Inflammatory macrophage treated with lipopolysaccharide for 1 hour (primary cell): Measurements from ENCODE around the gene ACSM2B.
"Not testable (repeated sequence)": the region's sequence is repeated elsewhere in the genome, so short reads cannot be mapped to it uniquely, and the experiment has no call there.

Experiments used
- DNase-seq, 2 donors: peaks; one replicate each; pipeline ENCODE4 v3.0.0-alpha.2; 2020 to 2022

Gene ACSM2B

DNA sequence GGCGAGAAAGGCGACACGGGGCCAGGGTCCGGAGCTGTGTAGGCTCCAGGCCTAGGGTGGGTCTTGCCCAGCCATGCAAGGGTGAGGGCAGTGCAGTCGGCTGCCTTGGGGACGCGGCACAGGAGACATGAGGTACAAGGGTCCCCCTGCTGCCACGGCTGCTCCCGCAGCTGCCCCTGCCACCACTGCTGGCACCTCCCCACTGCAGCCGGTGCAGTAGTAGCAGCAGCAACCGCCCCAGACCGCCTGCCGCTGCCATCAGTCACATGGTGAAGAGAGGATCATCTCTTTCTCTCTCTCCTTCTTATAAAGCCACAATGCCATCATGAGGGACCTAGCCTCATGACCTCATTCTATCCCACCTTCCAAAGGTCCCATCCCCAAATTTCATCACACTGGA, 44.4 kb downstream of the ACSM2B start:
- DNase-seq, result not testable (repeated sequence)

DNA sequence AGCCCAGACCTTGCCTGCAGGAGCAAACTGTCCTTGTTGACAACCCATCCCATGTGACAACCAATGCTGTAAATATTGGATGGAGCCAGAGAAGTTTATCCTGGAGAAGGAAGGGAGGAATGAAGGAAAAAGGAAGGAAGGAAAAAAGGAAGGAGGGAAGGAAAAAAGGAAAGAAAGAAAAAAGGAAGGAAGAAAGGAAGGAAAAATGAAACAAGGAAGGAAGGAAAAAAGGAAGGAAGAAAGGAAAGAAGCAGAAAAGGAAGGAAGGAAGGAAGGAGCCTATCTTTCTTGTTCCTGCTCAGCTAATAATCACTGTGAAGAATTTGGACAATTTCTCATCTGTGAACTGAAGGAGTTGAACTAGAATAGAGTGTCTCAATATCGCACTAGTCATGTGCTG, 56.1 kb downstream of the ACSM2B start:
- DNase-seq, result no peak

DNA sequence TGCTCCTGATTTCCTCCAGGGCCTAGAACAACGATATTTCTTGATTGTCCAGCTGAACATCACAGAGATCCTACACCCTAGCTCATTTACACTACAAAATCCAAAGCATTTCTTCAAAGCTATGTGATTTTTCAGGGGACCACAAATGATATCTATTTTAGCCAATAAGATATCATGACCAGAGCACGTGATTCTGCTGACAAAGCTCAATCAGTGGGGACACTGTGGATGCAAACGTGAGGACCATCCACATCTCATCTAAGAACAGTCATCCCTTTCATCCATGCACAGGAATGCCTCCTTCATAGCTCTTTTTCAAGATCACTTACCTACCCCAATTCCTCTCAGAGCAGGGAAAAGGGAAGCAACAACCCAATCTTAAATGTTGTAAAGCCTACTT, 56.9 kb downstream of the ACSM2B start:
- DNase-seq, result no peak

DNA sequence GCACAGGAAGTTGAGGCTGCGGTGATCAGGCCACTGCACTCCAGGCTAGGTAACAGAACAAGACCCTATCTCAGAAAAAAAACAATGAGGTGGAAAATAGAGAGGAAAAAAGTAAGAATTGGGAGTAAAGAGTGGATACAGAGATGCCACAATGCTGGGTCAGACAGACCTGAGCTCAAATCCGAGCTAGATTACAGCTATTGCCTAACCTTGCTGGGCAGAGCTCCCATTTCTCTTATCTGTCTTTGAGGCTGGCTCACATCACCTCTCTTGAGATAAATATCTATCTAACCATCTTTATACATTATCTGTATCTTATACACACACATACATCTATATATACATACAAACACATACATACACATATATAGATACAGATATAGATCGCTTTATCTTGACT, 59.0 kb downstream of the ACSM2B start:
- DNase-seq, result no peak

- DNase-seq, result no peak
Observed at GRCh38 chr16:20515688-20516090, 60.5 kb downstream of the ACSM2B start.

GRCh38 chr16:20510323-20510722, 65.8 kb downstream of the ACSM2B start:
- DNase-seq, result no peak

GRCh38 chr16:20507280-20507679, 68.9 kb downstream of the ACSM2B start:
- DNase-seq, result no peak

GRCh38 chr16:20504418-20504817, 71.7 kb downstream of the ACSM2B start:
- DNase-seq, result no peak

DNA sequence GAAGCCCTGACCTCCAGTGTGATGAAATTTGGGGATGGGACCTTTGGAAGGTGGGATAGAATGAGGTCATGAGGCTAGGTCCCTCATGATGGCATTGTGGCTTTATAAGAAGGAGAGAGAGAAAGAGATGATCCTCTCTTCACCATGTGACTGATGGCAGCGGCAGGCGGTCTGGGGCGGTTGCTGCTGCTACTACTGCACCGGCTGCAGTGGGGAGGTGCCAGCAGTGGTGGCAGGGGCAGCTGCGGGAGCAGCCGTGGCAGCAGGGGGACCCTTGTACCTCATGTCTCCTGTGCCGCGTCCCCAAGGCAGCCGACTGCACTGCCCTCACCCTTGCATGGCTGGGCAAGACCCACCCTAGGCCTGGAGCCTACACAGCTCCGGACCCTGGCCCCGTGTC, 84.7 kb downstream of the ACSM2B start:
- DNase-seq, result not testable (repeated sequence)

DNA sequence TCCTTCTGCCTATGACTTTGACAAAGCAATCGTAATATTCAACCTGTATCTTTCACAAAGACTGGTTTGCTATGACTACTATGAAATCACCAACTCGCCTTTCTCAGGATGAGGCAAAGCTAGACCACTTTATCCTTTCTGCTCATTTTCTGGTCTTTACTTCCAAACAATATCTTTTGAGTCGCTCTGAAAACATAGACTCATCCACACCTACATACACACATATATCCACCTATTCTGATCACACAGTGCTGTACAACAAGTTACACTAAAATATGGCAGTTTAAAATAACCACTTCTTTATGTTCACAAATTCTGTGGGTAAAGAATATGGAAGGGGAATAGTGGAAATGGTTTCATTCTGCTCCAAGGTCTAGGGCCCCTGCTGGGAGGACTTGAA, 85.2 kb downstream of the ACSM2B start:
- DNase-seq, result not testable (repeated sequence)
